HEK293 (cell line): Measurements from ENCODE around the gene DCTN1.
"Not testable (repeated sequence)": the region's sequence is repeated elsewhere in the genome, so short reads cannot be mapped to it uniquely, and the experiment has no call there.

Experiments used
- CTCF ChIA-PET: fragments of 350-600 bp; formaldehyde crosslinking; extraction: SDS; loops from one replicate; lab custom pipeline; 2021; ENCODE audit warnings: antibody characterized with exemption; lab: Yijun Ruan, JAX
- POLR2A ChIA-PET: fragments of 300-600 bp; formaldehyde crosslinking; extraction: SDS; loops from one replicate; lab custom pipeline; 2020; ENCODE audit warnings: antibody characterized with exemption, inconsistent platforms; lab: Yijun Ruan, JAX
- H3K27ac ChIP-seq: fragments of 200-500 bp; sonication (Bioruptor generic); 2 replicates; pipeline ENCODE4 v1.5.1; 2014; ENCODE audit warnings: low read depth, low read length, control low read depth, inconsistent platforms; ENCODE audit errors: extremely low read depth
- H3K36me3 ChIP-seq, 2 experiments: fragments of 200-500 bp in 1 of 2; sonication (Bioruptor generic) in 1 of 2; 1 replicate in 1 of 2; 2 replicates in 1 of 2; pipeline ENCODE4 v1.5.1; 2014 to 2017; ENCODE audit warnings: inconsistent platforms in 2 of 2, low read length in 2 of 2; ENCODE audit not compliant: control insufficient read depth in 2 of 2, insufficient read depth in 1 of 2
- H3K4me1 ChIP-seq: fragments of 200-500 bp; sonication (Bioruptor generic); 2 replicates; pipeline ENCODE4 v1.5.1; 2014; ENCODE audit warnings: mild to moderate bottlenecking, low read length, inconsistent platforms; ENCODE audit not compliant: control insufficient read depth, insufficient read depth
- H3K4me3 ChIP-seq: 2 replicates; pipeline ENCODE4 v1.5.1; 2011; ENCODE audit warnings: low read depth, mild to moderate bottlenecking, control low read depth, low read length, moderate library complexity
- H3K9me3 ChIP-seq: fragments of 200-500 bp; sonication (Bioruptor generic); 2 replicates; pipeline ENCODE4 v1.5.1; 2014; ENCODE audit warnings: low read depth, low read length, inconsistent platforms; ENCODE audit not compliant: control insufficient read depth, insufficient read depth
- ELK4 ChIP-seq: IDR thresholded peaks from 2 replicates; pipeline ENCODE4 v1.6.1; 2011; ENCODE audit warnings: mild to moderate bottlenecking, low read depth, low read length, borderline replicate concordance
- GLIS1 ChIP-seq: fragments of 450-650 bp; formaldehyde crosslinking; IDR thresholded peaks from 2 replicates; pipeline ENCODE4 v1.5.1; 2016; ENCODE audit warnings: missing biosample characterization, missing genetic modification characterization
- KLF17 ChIP-seq: fragments of 450-650 bp; formaldehyde crosslinking; IDR thresholded peaks from 2 replicates; pipeline ENCODE4 v1.5.1; 2016; ENCODE audit warnings: missing biosample characterization, missing genetic modification characterization
- MZF1 ChIP-seq: fragments of 450-650 bp; formaldehyde crosslinking; IDR thresholded peaks from 2 replicates; pipeline ENCODE4 v1.5.1; 2017; ENCODE audit warnings: missing biosample characterization, missing genetic modification characterization, borderline replicate concordance
- RBAK ChIP-seq: fragments of 450-650 bp; formaldehyde crosslinking; IDR thresholded peaks from 2 replicates; pipeline ENCODE4 v1.5.1; 2016; ENCODE audit warnings: missing biosample characterization, missing genetic modification characterization
- ZBTB8A ChIP-seq: fragments of 450-650 bp; formaldehyde crosslinking; IDR thresholded peaks from 2 replicates; pipeline ENCODE4 v1.5.1; 2016; ENCODE audit warnings: missing biosample characterization, missing genetic modification characterization
- ZNF19 ChIP-seq: fragments of 450-650 bp; formaldehyde crosslinking; IDR thresholded peaks from 2 replicates; pipeline ENCODE4; 2016; ENCODE audit warnings: missing biosample characterization, missing genetic modification characterization, low read depth
- ZNF311 ChIP-seq: fragments of 450-650 bp; formaldehyde crosslinking; IDR thresholded peaks from 2 replicates; pipeline ENCODE4 v1.5.1; 2017; ENCODE audit warnings: missing biosample characterization, missing genetic modification characterization, borderline replicate concordance
- ZNF501 ChIP-seq: fragments of 450-650 bp; formaldehyde crosslinking; IDR thresholded peaks from 2 replicates; pipeline ENCODE4 v1.5.1; 2016; ENCODE audit warnings: missing biosample characterization, missing genetic modification characterization
- ZNF623 ChIP-seq: fragments of 450-650 bp; formaldehyde crosslinking; IDR thresholded peaks from 2 replicates; pipeline ENCODE4 v1.5.1; 2016; ENCODE audit warnings: missing biosample characterization, missing genetic modification characterization
- ZXDB ChIP-seq: fragments of 450-650 bp; formaldehyde crosslinking; IDR thresholded peaks from 2 replicates; pipeline ENCODE4 v1.5.1; 2016; ENCODE audit warnings: missing biosample characterization, missing genetic modification characterization
- TF ChIP-seq, protein P1 (sequence below): fragments of 450-650 bp; formaldehyde crosslinking; IDR thresholded peaks from 2 replicates; pipeline ENCODE4 v1.5.1; 2017; ENCODE audit warnings: missing biosample characterization, mild to moderate bottlenecking, missing genetic modification characterization, moderate library complexity
- TF ChIP-seq, protein P2 (sequence below): fragments of 450-650 bp; formaldehyde crosslinking; IDR thresholded peaks from 2 replicates; pipeline ENCODE4 v1.5.1; 2016; ENCODE audit warnings: missing biosample characterization, missing genetic modification characterization

Gene DCTN1

GRCh38 chr2:74347303-74347702 is 32.8 kb downstream of the DCTN1 start (continued):
- TF ChIP-seq, protein P1, sequence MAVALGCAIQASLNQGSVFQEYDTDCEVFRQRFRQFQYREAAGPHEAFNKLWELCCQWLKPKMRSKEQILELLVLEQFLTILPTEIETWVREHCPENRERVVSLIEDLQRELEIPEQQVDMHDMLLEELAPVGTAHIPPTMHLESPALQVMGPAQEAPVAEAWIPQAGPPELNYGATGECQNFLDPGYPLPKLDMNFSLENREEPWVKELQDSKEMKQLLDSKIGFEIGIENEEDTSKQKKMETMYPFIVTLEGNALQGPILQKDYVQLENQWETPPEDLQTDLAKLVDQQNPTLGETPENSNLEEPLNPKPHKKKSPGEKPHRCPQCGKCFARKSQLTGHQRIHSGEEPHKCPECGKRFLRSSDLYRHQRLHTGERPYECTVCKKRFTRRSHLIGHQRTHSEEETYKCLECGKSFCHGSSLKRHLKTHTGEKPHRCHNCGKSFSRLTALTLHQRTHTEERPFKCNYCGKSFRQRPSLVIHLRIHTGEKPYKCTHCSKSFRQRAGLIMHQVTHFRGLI (tag by site-specific recombination), result no peak
- TF ChIP-seq ZNF501 (tag by site-specific recombination), result no peak

- Histone ChIP-seq H3K27ac (no peak overlapping the region), H3K4me3 (no peak overlapping the region), H3K9me3 (no peaks in the 10 kb centered on the region), H3K4me1 (no peaks in the 10 kb centered on the region; the same call in 1 of the 2 replicates), H3K36me3 (no peaks in the 10 kb centered on the region)
- TF ChIP-seq, protein P2, sequence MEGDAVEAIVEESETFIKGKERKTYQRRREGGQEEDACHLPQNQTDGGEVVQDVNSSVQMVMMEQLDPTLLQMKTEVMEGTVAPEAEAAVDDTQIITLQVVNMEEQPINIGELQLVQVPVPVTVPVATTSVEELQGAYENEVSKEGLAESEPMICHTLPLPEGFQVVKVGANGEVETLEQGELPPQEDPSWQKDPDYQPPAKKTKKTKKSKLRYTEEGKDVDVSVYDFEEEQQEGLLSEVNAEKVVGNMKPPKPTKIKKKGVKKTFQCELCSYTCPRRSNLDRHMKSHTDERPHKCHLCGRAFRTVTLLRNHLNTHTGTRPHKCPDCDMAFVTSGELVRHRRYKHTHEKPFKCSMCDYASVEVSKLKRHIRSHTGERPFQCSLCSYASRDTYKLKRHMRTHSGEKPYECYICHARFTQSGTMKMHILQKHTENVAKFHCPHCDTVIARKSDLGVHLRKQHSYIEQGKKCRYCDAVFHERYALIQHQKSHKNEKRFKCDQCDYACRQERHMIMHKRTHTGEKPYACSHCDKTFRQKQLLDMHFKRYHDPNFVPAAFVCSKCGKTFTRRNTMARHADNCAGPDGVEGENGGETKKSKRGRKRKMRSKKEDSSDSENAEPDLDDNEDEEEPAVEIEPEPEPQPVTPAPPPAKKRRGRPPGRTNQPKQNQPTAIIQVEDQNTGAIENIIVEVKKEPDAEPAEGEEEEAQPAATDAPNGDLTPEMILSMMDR (tag by site-specific recombination), result no peak
- no peak for TF ChIP-seq ZNF19
- TF ChIP-seq MZF1 (tag by site-specific recombination), result no peak
- TF ChIP-seq ZNF623, result no peak
- TF ChIP-seq ZBTB8A, result no peak
- TF ChIP-seq ZNF501 (tag by site-specific recombination), result no peak
- POLR2A ChIA-PET, result no interaction called here
- CTCF ChIA-PET, result interaction anchor here (5.1 kb wide), 1 partner anchor 10 kb away, joined by 42 read pairs; no protein-coding TSS in a partner anchor
Measured at GRCh38 chr2:74345272-74345943, 34.7 kb downstream of the DCTN1 start.

DNA sequence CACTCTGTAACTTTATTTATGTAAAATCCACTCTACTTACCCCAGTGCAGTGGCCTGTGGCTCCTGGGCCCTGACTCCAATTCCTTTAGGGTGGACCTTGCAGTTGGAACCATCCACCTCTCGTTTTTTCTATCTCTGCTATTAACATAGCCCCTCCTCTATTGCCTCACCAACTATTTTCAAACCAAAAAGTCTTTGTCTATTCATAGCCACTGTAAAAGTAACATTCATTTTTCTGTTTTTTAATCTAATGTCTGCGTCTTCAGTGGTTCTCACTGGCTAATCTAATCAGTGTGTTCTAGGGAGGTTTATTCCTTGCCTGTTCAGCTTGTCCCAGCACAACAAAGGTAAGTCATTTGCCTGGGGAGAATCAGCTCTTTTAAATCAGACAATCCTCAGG is 36.8 kb downstream of the DCTN1 start, which contains the start of gene SLC4A5:
TSS of gene SLC4A5 (minus strand) at position 101 of the 400 bp plus-strand sequence. CDS start 28,393 bp downstream, outside the sequence.
- Histone ChIP-seq H3K4me1 (no peaks in the 10 kb centered on the region; the same call in 1 of the 2 replicates), H3K27ac (no peak within 1 kb of the TSS), H3K4me3 (no peak within 1 kb of the TSS), H3K36me3 (no peaks in the 10 kb centered on the region), H3K9me3 (no peaks in the 10 kb centered on the region)
- no peak for TF ChIP-seq KLF17 (tag by site-specific recombination)
- no peak for TF ChIP-seq RBAK (tag by site-specific recombination)
- TF ChIP-seq ELK4, result no peak
- TF ChIP-seq ZXDB (tag by site-specific recombination), result no peak
- TF ChIP-seq GLIS1 (tag by site-specific recombination), result no peak
- TF ChIP-seq ZNF311 (tag by site-specific recombination), result no peak
- ChIA-PET POLR2A (no interaction called here), CTCF (interaction anchor here (0.6 to 5.1 kb wide), 2 partner anchors 8 to 524 kb away, joined by 4 to 42 read pairs; no protein-coding TSS in a partner anchor)

GRCh38 chr2:74336227-74336626 is 43.9 kb downstream of the DCTN1 start:
- not testable (repeated sequence) for H3K36me3 ChIP-seq, H3K4me1 ChIP-seq, H3K9me3 ChIP-seq, H3K4me3 ChIP-seq, H3K27ac ChIP-seq
- CTCF ChIA-PET, result interaction anchor here (0.6 to 5.3 kb wide), 16 partner anchors 9 to 512 kb away, joined by 3 to 61 read pairs (median 16); partner anchors contain the start of gene SLC4A5
- POLR2A ChIA-PET, result interaction anchor here (2.1 kb wide), 1 partner anchor 55 kb away, joined by 10 read pairs; no protein-coding TSS in a partner anchor
